Mesenchymal stem cell (in vitro differentiated cells and primary cell): ENCODE measurements around the gene ACOX3.
A peak's percentile ranks its signal among the peaks of the same experiment; 100 is the strongest.

Experiments
- DNase-seq: peaks from one replicate; pipeline ENCODE4 v3.0.0-alpha.2; 2013
- H2AFZ ChIP-seq: one replicate; pipeline ENCODE4 v1.6.1; 2013; ENCODE audit warnings: low read depth, mild to moderate bottlenecking, control low read depth, inconsistent platforms, low read length, moderate library complexity
- H2AK5ac ChIP-seq: 2 replicates; pipeline ENCODE4 v1.6.1; 2013; ENCODE audit warnings: low read length, moderate library complexity, mild to moderate bottlenecking, inconsistent platforms; ENCODE audit not compliant: severe bottlenecking
- H2BK120ac ChIP-seq: one replicate; pipeline ENCODE4 v1.6.1; 2013; ENCODE audit warnings: low read depth, mild to moderate bottlenecking, inconsistent platforms, low read length, moderate library complexity
- H2BK12ac ChIP-seq, 2 experiments: one replicate each; pipeline ENCODE4 v1.6.1; 2013; ENCODE audit warnings: inconsistent platforms in 2 of 2, low read length in 2 of 2, mild to moderate bottlenecking in 2 of 2, moderate library complexity in 2 of 2, control low read depth in 1 of 2
- H2BK15ac ChIP-seq: one replicate; pipeline ENCODE4 v1.6.1; 2013; ENCODE audit warnings: mild to moderate bottlenecking, low read depth, inconsistent platforms; ENCODE audit not compliant: poor library complexity, severe bottlenecking
- H2BK5ac ChIP-seq: 2 replicates; pipeline ENCODE4 v1.6.1; 2013; ENCODE audit warnings: low read depth, mild to moderate bottlenecking, low read length, control low read depth, inconsistent platforms; ENCODE audit not compliant: poor library complexity, severe bottlenecking
- H3K14ac ChIP-seq, 2 experiments: one replicate each; pipeline ENCODE4 v1.6.1; 2013; ENCODE audit warnings: inconsistent platforms in 2 of 2, low read length in 2 of 2, control low read depth in 1 of 2, mild to moderate bottlenecking in 1 of 2, moderate library complexity in 1 of 2
- H3K18ac ChIP-seq, 2 experiments: one replicate each; pipeline ENCODE4 v1.6.1; 2013; ENCODE audit warnings: inconsistent platforms in 2 of 2, low read length in 2 of 2, control low read depth in 1 of 2, low read depth in 1 of 2, mild to moderate bottlenecking in 1 of 2
- H3K23ac ChIP-seq, 2 experiments: one replicate each; pipeline ENCODE4 v1.6.1; 2013; ENCODE audit warnings: inconsistent platforms in 2 of 2, low read length in 2 of 2, mild to moderate bottlenecking in 2 of 2, moderate library complexity in 2 of 2, control low read depth in 1 of 2
- H3K27ac ChIP-seq: 2 replicates; pipeline ENCODE4 v1.5.1; 2013; ENCODE audit warnings: mild to moderate bottlenecking, moderate library complexity, low read length, control low read depth, inconsistent platforms; ENCODE audit not compliant: poor library complexity, severe bottlenecking
- H3K27me3 ChIP-seq, 2 experiments: 2 replicates each; pipeline versions ENCODE4 v1.6.1 to v1.7.0; 2013; ENCODE audit warnings: low read length in 2 of 2, mild to moderate bottlenecking in 2 of 2, moderate library complexity in 2 of 2, control low read depth in 1 of 2, inconsistent platforms in 1 of 2; ENCODE audit not compliant: control insufficient read depth in 1 of 2, insufficient read depth in 1 of 2
- H3K36me3 ChIP-seq, 2 experiments: 2 replicates each; pipeline versions ENCODE4 v1.6.1 to v1.7.0; 2013; ENCODE audit warnings: low read length in 2 of 2, control low read depth in 1 of 2, inconsistent platforms in 1 of 2, low read depth in 1 of 2, mild to moderate bottlenecking in 1 of 2; ENCODE audit not compliant: insufficient read depth in 2 of 2, control insufficient read depth in 1 of 2
- H3K4ac ChIP-seq, 2 experiments: one replicate each; pipeline ENCODE4 v1.6.1; 2013; ENCODE audit warnings: inconsistent platforms in 2 of 2, low read length in 2 of 2, mild to moderate bottlenecking in 2 of 2, moderate library complexity in 2 of 2, control low read depth in 1 of 2, low read depth in 1 of 2
- H3K4me1 ChIP-seq: 2 replicates; pipeline ENCODE4 v1.6.1; 2013; ENCODE audit warnings: low read depth, low read length, control low read depth; ENCODE audit not compliant: control insufficient read depth, insufficient read depth
- H3K4me2 ChIP-seq: 2 replicates; pipeline ENCODE4 v1.6.1; 2013; ENCODE audit warnings: low read length, mild to moderate bottlenecking, inconsistent platforms; ENCODE audit not compliant: poor library complexity, severe bottlenecking
- H3K4me3 ChIP-seq, 2 experiments: 2 replicates each; pipeline versions ENCODE4 v1.5.1 to v1.7.0; 2013; ENCODE audit warnings: low read length in 2 of 2, mild to moderate bottlenecking in 2 of 2, control low read depth in 1 of 2, low read depth in 1 of 2; ENCODE audit not compliant: insufficient read depth in 1 of 2
- H3K79me1 ChIP-seq: replicated peaks from 2 replicates; pipeline ENCODE4 v1.6.1; 2013; ENCODE audit warnings: mild to moderate bottlenecking, control low read depth, low read length, inconsistent platforms; ENCODE audit not compliant: poor library complexity, severe bottlenecking
- H3K9ac ChIP-seq: 2 replicates; pipeline ENCODE4 v1.7.0; 2013; ENCODE audit warnings: mild to moderate bottlenecking, low read length, moderate library complexity
- H3K9me3 ChIP-seq: 2 replicates; pipeline ENCODE4 v1.7.0; 2013; ENCODE audit warnings: mild to moderate bottlenecking, low read length; ENCODE audit not compliant: control insufficient read depth
- H4K8ac ChIP-seq: one replicate; pipeline ENCODE4 v1.6.1; 2013; ENCODE audit warnings: inconsistent platforms, mild to moderate bottlenecking, low read length, moderate library complexity
- H4K91ac ChIP-seq: one replicate; pipeline ENCODE4 v1.6.1; 2013; ENCODE audit warnings: mild to moderate bottlenecking, low read length, inconsistent platforms
- WGBS: methylation state at CpG from one replicate; pipeline ENCODE4 v1.1.7; 2013; ENCODE audit warnings: mixed read lengths; 5-methylcytosine and 5-hydroxymethylcytosine counted together

ACOX3 gene

GRCh38 chr4:8461616-8462015 lies 21.1 kb upstream of the ACOX3 start:
- WGBS, result 98% methylated on average over 4 of the region's 6 CpGs
- Histone ChIP-seq H3K14ac (no peak overlapping the region), H3K9ac (no peak overlapping the region), H2AK5ac (no peak overlapping the region), H3K4me1 (peaks cover 14% of the 10 kb centered on the region), H4K91ac (no peak overlapping the region), H3K9me3 (no peaks in the 10 kb centered on the region), H3K36me3 (peaks cover 45 to 82% of the 10 kb centered on the region in 2 experiments), H3K23ac (no peak overlapping the region), H2BK5ac (no peak overlapping the region), H3K18ac (no peak overlapping the region), H2BK15ac (no peak overlapping the region), H2BK120ac (no peak overlapping the region), H3K4ac (no peak overlapping the region), H3K27me3 (no peaks in the 10 kb centered on the region), H2BK12ac (no peak overlapping the region), H3K27ac (peak overlapping the region; percentile 78), H2AFZ (no peak overlapping the region), H3K4me2 (peak overlapping the region; percentile 10), H4K8ac (no peak overlapping the region), H3K4me3 (no peak overlapping the region), H3K79me1 (peaks cover 20% of the 10 kb centered on the region)
- no peak for DNase-seq

- 86% methylated on average over 3 of the region's 6 CpGs for WGBS
These were observed 20.6 kb upstream of the ACOX3 start for GRCh38 chr4:8461086-8461485.

GRCh38 chr4:8459867-8460445 lies 19.4 kb upstream of the ACOX3 start:
- Histone ChIP-seq H3K23ac (no peak overlapping the region), H3K36me3 (peaks cover 35 to 82% of the 10 kb centered on the region in 2 experiments), H3K9ac (no peak overlapping the region), H3K14ac (no peak overlapping the region), H2BK12ac (no peak overlapping the region), H3K27me3 (no peaks in the 10 kb centered on the region), H3K4me3 (no peak overlapping the region), H3K79me1 (peaks cover 9% of the 10 kb centered on the region), H2BK120ac (no peak overlapping the region), H2AFZ (no peak overlapping the region), H2BK15ac (peak overlapping the region; percentile 16), H2AK5ac (no peak overlapping the region), H4K8ac (no peak overlapping the region), H3K4ac (no peak overlapping the region), H2BK5ac (no peak overlapping the region), H3K4me2 (no peak overlapping the region), H3K4me1 (peaks cover 14% of the 10 kb centered on the region), H3K18ac (no peak overlapping the region), H4K91ac (no peak overlapping the region), H3K27ac (no peak overlapping the region), H3K9me3 (no peaks in the 10 kb centered on the region)
- 91% methylated on average over 8 of the region's 8 CpGs for WGBS
- DNase-seq, result no peak

More at GRCh38 chr4:8461086-8461485, 20.6 kb upstream of the ACOX3 start:
- Histone ChIP-seq H2AK5ac (no peak overlapping the region), H3K27me3 (no peaks in the 10 kb centered on the region), H3K14ac (no peak overlapping the region), H3K9me3 (no peaks in the 10 kb centered on the region), H3K36me3 (peaks cover 41 to 82% of the 10 kb centered on the region in 2 experiments), H2BK12ac (no peak overlapping the region), H3K9ac (no peak overlapping the region), H2BK5ac (no peak overlapping the region), H2BK15ac (no peak overlapping the region), H3K27ac (peak overlapping the region; percentile 78), H3K4ac (no peak overlapping the region), H3K23ac (no peak overlapping the region), H2AFZ (no peak overlapping the region), H4K8ac (no peak overlapping the region), H4K91ac (no peak overlapping the region), H3K4me3 (no peak overlapping the region), H3K4me1 (peaks cover 14% of the 10 kb centered on the region), H3K4me2 (peak overlapping the region; percentile 10), H3K18ac (no peak overlapping the region), H2BK120ac (no peak overlapping the region), H3K79me1 (peaks cover 14% of the 10 kb centered on the region)
- no peak for DNase-seq

- WGBS, result 93% methylated on average over 8 of the region's 9 CpGs
- no peak overlapping the region for H3K4ac ChIP-seq
- H2BK12ac ChIP-seq, result no peak overlapping the region
- H3K36me3 ChIP-seq, result peaks cover 45 to 85% of the 10 kb centered on the region in 2 experiments
- H3K4me2 ChIP-seq, result no peak overlapping the region
- H2AK5ac ChIP-seq, result no peak overlapping the region
- H2BK120ac ChIP-seq, result no peak overlapping the region
- peaks cover 11% of the 10 kb centered on the region for H3K79me1 ChIP-seq
- no peaks in the 10 kb centered on the region for H3K9me3 ChIP-seq
- H3K4me1 ChIP-seq, result peaks cover 14% of the 10 kb centered on the region
- H3K9ac ChIP-seq, result no peak overlapping the region
- no peak overlapping the region for H3K23ac ChIP-seq
- H3K18ac ChIP-seq, result no peak overlapping the region
- no peak overlapping the region for H2BK5ac ChIP-seq
- no peak overlapping the region for H2BK15ac ChIP-seq
- no peak for DNase-seq
- no peaks in the 10 kb centered on the region for H3K27me3 ChIP-seq
- no peak overlapping the region for H4K8ac ChIP-seq
- no peak overlapping the region for H3K14ac ChIP-seq
- no peak overlapping the region for H3K4me3 ChIP-seq
- H3K27ac ChIP-seq, result no peak overlapping the region
- no peak overlapping the region for H4K91ac ChIP-seq
- no peak overlapping the region for H2AFZ ChIP-seq
These were observed 17.2 kb upstream of the ACOX3 start for GRCh38 chr4:8457646-8458252.
